HCT116 (cell line): ENCODE measurements around the gene RAD9B. TPM values are rescaled to one million over a fixed set of nuclear protein-coding genes. Genes with fewer than 3 reads are reported as not detected.
"Not testable (repeated sequence)": the region's sequence is repeated elsewhere in the genome, so short reads cannot be mapped to it uniquely, and the experiment has no call there.

Experiments used
- ATAC-seq: fragments of 200-7000 bp; cut with Tn5 transposase; 2 replicates; pipeline ENCODE4 v1.9.1; 2020; ENCODE audit warnings: mild to moderate bottlenecking, moderate library complexity
- BruUV-seq: library from RNA; stranded (reverse); fragments of 400-500 nt; replicated peaks from 2 replicates; lab custom pipeline; 2021; lab: Mats Ljungman, UMichigan
- CTCF ChIA-PET: fragments of 300-600 bp; sonication (Branson Sonifier 250); formaldehyde crosslinking; loops from one replicate; lab custom pipeline; 2021; ENCODE audit warnings: antibody characterized with exemption; lab: Charles Lee
- POLR2A ChIA-PET: fragments of 300-600, 350-600 bp; sonication (Branson Sonifier 250); formaldehyde crosslinking; loops from one replicate; lab custom pipeline; 2021; ENCODE audit warnings: antibody characterized with exemption; lab: Charles Lee
- RAD21 ChIA-PET, 2 experiments: fragments of 300-600 bp; sonication (Branson Sonifier 250); formaldehyde crosslinking; loops; one replicate each; lab custom pipeline; 2023; ENCODE audit warnings: low total read pairs in 2 of 2; ENCODE audit not compliant: uncharacterized antibody in 2 of 2, unreplicated experiment in 2 of 2, low non-redundant PET in 1 of 2; lab: Charles Lee
- DNase-seq: peaks from one replicate; pipeline ENCODE4 v3.0.0-alpha.2; 2010; ENCODE audit warnings: low read depth, low spot score
- H2AFZ ChIP-seq: fragments of 200-600 bp; shearing (Covaris generic), sonication (generic); 2 replicates; pipeline ENCODE4 v1.6.1; 2017; ENCODE audit warnings: low read depth, mixed run types, mixed read lengths, antibody characterized with exemption, low read length; ENCODE audit not compliant: poor library complexity, severe bottlenecking
- H3K27ac ChIP-seq: 2 replicates; pipeline ENCODE4 v1.5.1; 2012; ENCODE audit warnings: low read depth, low read length
- H3K27me3 ChIP-seq: fragments of 200-600 bp; sonication (generic); 2 replicates; pipeline ENCODE4 v1.6.1; 2016; ENCODE audit warnings: mixed run types, low read length, mixed read lengths; ENCODE audit not compliant: insufficient read depth
- H3K36me3 ChIP-seq, 2 experiments: fragments of 200-500 bp in 1 of 2; fragments of 200-600 bp in 1 of 2; sonication (Bioruptor generic) in 1 of 2; sonication (generic) in 1 of 2; 2 replicates each; pipeline versions ENCODE4 v1.5.1 to v1.6.1; 2014 to 2016; ENCODE audit warnings: low read length in 2 of 2, inconsistent platforms in 1 of 2, mixed read lengths in 1 of 2, mixed run types in 1 of 2; ENCODE audit not compliant: insufficient read depth in 2 of 2, control insufficient read depth in 1 of 2
- H3K4me1 ChIP-seq, 2 experiments: fragments of 200-600 bp in 1 of 2; sonication (generic) in 1 of 2; 2 replicates each; pipeline versions ENCODE4 v1.5.1 to v1.6.1; 2012 to 2017; ENCODE audit warnings: low read length in 2 of 2, inconsistent platforms in 1 of 2, mild to moderate bottlenecking in 1 of 2, mixed read lengths in 1 of 2, mixed run types in 1 of 2, moderate library complexity in 1 of 2; ENCODE audit not compliant: insufficient read depth in 2 of 2, control insufficient read depth in 1 of 2
- H3K4me2 ChIP-seq: fragments of 200-600 bp; sonication (generic); 2 replicates; pipeline ENCODE4 v1.6.1; 2017; ENCODE audit warnings: mixed run types, low read length, mixed read lengths
- H3K4me3 ChIP-seq, 2 experiments: fragments of 200-600 bp in 1 of 2; sonication (generic) in 1 of 2; replicated peaks in 1 of 2; 2 replicates each; pipeline ENCODE4 v1.5.1; 2011 to 2016; ENCODE audit warnings: low read length in 2 of 2, control low read depth in 1 of 2, low read depth in 1 of 2, mild to moderate bottlenecking in 1 of 2, mixed read lengths in 1 of 2, mixed run types in 1 of 2
- H3K79me2 ChIP-seq: fragments of 200-600 bp; sonication (generic); 2 replicates; pipeline ENCODE4 v1.6.1; 2017; ENCODE audit warnings: mild to moderate bottlenecking, mixed run types, low read length, moderate library complexity, mixed read lengths; ENCODE audit not compliant: insufficient read depth
- H3K9ac ChIP-seq: fragments of 200-600 bp; sonication (generic); 2 replicates; pipeline ENCODE4 v1.6.1; 2016; ENCODE audit warnings: low read length, mixed read lengths
- H3K9me2 ChIP-seq: fragments of 200-600 bp; sonication (generic), shearing (Covaris generic); 2 replicates; pipeline ENCODE4 v1.6.1; 2017; ENCODE audit warnings: mixed run types, mild to moderate bottlenecking, moderate library complexity; ENCODE audit not compliant: insufficient read depth
- H3K9me3 ChIP-seq, 2 experiments: fragments of 200-500 bp in 1 of 2; fragments of 200-600 bp in 1 of 2; sonication (Bioruptor generic) in 1 of 2; sonication (generic) in 1 of 2; 2 replicates each; pipeline ENCODE4 v1.6.1; 2014 to 2017; ENCODE audit warnings: low read length in 2 of 2, mixed read lengths in 2 of 2, inconsistent platforms in 1 of 2, low read depth in 1 of 2, mild to moderate bottlenecking in 1 of 2, mixed run types in 1 of 2, moderate library complexity in 1 of 2; ENCODE audit not compliant: control insufficient read depth in 1 of 2, insufficient read depth in 1 of 2
- H4K20me1 ChIP-seq: fragments of 200-600 bp; sonication (generic), shearing (Covaris generic); 2 replicates; pipeline ENCODE4 v1.6.1; 2017; ENCODE audit warnings: mixed run types, mild to moderate bottlenecking, moderate library complexity; ENCODE audit not compliant: insufficient read depth
- ATF3 ChIP-seq: IDR thresholded peaks from 2 replicates; pipeline ENCODE4 v1.6.1; 2012
- CEBPB ChIP-seq: IDR thresholded peaks from 2 replicates; pipeline ENCODE4 v1.6.1; 2012; ENCODE audit warnings: low read depth
- EZH2phosphoT487 ChIP-seq: fragments of 200-600 bp; IDR thresholded peaks from 2 replicates; pipeline ENCODE4 v1.6.1; 2018; ENCODE audit warnings: antibody characterized with exemption, borderline replicate concordance
- JUND ChIP-seq: IDR thresholded peaks from 2 replicates; pipeline ENCODE4 v1.6.1; 2012
- ZBTB33 ChIP-seq: IDR thresholded peaks from 2 replicates; pipeline ENCODE4 v1.6.1; 2011; ENCODE audit warnings: mild to moderate bottlenecking, low read length, moderate library complexity; ENCODE audit not compliant: insufficient replicate concordance; ENCODE audit errors: extremely low read depth
- ZFX ChIP-seq: fragments of 450-650 bp; IDR thresholded peaks from 2 replicates; pipeline ENCODE4 v1.6.1; 2017
- intact Hi-C: fragments of 100-400 bp; cut with micrococcal nuclease; formaldehyde crosslinking; loops from 2 replicates; pipeline ENCODE4 v1.10.0; 2022
- total RNA-seq: library from RNA; stranded (reverse); gene quantifications from one replicate; pipeline ENCODE4 v1.2.1, GENCODE V29; 2021; ENCODE audit not compliant: unreplicated experiment

RAD9B gene
- total RNA-seq, 1 experiment from 2014 or later, result 0.17 TPM

GRCh38 chr12:110465024-110465423 is 37.1 kb upstream of the RAD9B start (continued):
- TF ChIP-seq ZBTB33 (no peak), EZH2phosphoT487 (no peak), ZFX (no peak), CEBPB (no peak), ATF3 (no peak), JUND (no peak)

GRCh38 chr12:110465765-110466164 is 36.4 kb upstream of the RAD9B start:
- peaks cover 12 to 25% of the 10 kb centered on the region in 2 experiments for H3K4me1 ChIP-seq
- H4K20me1 ChIP-seq, ATAC-seq, H2AFZ ChIP-seq, RAD21 ChIA-PET, H3K9me2 ChIP-seq, H3K27me3 ChIP-seq, H3K4me2 ChIP-seq, BruUV-seq, POLR2A ChIA-PET, CTCF ChIA-PET, H3K9ac ChIP-seq, H3K4me3 ChIP-seq, DNase-seq, H3K27ac ChIP-seq, H3K9me3 ChIP-seq, intact Hi-C loops: not testable (repeated sequence)
- peaks cover 5 to 20% of the 10 kb centered on the region in 2 experiments; a peak in 2 of 4 replicates for H3K36me3 ChIP-seq
- peaks cover 33% of the 10 kb centered on the region for H3K79me2 ChIP-seq
